HG03039 (cell line): ENCODE data around the gene PGAP3.
"Not testable (repeated sequence)": the region's sequence is repeated elsewhere in the genome, so short reads cannot be mapped to it uniquely, and the experiment has no call there.

Experiments used
- ATAC-seq: cut with Tn5 transposase; IDR thresholded peaks from one replicate; pipeline ENCODE4 v1.9.1; 2021; ENCODE audit warnings: mild to moderate bottlenecking, moderate library complexity; ENCODE audit not compliant: unreplicated experiment

Gene PGAP3

DNA sequence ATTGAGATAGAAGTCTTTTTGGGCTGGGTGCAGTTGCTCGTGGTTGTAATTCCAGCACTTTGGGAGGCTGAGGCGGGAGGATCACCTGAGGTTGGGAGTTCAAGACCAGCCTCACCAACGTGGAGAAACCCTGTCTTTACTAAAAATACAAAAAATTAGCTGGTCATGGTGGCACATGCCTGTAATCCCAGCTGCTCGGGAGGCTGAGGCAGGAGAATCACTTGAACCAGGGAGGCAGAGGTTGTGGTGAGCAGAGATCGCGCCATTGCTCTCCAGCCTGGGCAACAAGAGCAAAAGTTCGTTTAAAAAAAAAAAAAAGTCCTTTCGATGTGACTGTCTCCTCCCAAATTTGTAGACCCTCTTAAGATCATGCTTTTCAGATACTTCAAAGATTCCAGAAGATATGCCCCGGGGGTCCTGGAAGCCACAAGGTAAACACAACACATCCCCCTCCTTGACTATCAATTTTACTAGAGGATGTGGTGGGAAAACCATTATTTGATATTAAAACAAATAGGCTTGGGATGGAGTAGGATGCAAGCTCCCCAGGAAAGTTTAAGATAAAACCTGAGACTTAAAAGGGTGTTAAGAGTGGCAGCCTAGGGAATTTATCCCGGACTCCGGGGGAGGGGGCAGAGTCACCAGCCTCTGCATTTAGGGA is 11.4 kb upstream of the PGAP3 start:
- not testable (repeated sequence) for ATAC-seq

DNA sequence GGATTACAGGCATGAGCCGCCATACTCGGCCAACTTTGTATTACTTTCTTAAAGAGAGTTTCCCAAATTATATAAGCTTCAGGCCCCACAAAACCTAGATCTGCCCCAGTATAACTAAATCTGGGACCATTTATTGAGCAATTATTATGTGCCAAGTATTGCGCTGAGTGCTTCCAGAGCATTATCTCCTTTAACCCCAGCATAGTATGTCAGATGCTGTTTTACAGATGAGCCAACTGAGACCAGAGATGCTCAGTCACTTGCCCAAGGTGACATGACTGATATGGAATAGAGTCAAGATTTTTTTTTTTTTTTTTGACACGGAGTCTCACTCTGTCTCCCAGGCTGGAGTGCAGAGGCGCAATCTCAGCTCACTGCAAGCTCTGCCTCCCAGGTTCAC is 10.1 kb upstream of the PGAP3 start:
- no peak for ATAC-seq

DNA sequence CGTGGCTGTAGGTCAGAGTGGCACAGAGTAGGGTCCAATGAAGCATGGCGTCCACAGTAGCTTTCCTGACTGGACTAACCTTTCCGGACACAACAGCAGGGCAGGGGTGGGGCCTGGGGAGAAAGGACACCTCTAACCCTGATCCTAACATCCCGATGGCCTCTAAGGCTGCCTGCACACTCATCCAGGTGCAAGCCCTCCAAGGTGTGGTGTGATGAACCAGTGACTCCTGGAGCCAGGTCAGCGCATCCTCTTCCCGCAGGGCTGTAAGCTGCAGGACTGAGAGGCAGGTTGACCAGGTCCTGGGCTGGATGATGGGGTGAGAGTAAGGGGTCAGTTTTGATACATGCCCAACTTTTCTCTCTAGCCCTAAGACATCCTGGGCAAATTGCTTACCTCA is 8.9 kb upstream of the PGAP3 start:
- ATAC-seq, result no peak

DNA sequence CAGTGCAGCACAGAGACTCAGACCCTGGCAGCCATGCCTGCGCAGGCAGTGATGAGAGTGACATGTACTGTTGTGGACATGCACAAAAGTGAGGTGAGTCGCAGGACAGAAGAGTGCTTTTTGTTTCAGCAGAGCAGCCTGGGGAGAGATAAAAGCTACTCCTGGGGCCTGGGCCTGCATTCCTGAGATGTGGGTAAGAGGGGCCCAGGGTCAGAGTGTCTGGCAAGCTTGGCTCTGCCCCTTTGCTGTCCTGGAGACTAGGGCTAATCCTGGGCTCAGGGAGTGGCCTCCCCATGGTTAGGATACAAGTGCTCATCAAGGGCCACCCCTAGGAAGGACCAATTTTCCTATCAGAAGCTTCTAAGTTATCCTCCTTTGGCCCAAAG is 7.2 kb upstream of the PGAP3 start:
- ATAC-seq, result no peak

DNA sequence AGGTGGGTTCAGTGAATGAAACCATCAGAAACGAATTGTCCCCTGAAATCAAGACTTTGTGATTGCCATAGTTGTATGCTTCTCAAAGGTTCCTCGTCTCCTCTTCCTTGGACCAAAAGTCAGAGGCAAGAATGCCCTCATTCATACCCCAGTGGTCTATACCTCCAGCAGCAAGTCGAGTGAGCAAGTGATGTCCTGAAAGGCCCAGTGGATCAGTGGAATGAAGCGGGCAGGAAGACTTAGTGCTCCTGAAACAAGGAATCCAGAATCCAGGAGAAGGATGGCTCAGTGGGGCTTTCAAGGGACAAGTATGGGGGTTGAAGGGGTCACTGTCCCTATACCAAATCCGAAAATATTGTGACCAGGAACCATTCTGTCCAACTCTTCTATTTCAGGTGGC is 6.7 kb upstream of the PGAP3 start:
- ATAC-seq, result no peak

DNA sequence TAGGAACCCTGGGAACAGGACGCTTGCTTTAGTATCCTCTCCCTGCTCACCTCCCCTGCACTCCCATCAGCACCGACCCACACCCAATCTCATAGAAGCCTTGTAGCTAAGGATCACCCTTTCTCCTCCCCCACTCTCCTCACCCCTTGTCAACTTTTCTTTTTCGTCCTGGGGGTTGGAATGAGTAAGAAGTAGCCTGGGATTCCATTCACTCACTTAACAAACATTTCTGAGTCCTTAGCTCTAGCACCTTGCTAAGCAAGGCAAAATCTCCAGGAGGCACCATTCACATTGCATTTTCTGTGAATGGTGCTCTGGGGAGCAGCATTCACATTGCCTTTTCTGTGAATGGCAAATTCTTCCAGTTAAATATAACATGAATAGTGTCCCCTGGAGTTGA is 1.1 kb upstream of the PGAP3 start:
- ATAC-seq, result no peak

DNA sequence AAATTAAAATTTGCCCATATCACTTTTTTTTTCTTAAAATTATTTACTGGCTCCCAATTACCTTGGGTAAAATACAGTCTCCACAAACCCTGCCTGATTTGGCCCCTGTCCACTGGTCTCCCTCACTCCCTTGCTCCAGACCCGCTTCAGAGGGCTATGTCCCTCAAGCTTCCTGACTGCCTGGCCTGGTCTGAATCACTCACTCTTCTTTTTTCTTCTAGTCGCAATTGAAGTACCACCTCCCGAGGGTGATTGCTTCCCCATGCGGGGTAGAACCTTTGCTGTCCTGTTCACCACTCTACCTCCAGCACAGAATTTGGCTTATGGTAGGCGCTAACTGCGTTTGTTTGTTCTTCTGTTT is 598 bp upstream of the PGAP3 start:
- no peak for ATAC-seq

DNA sequence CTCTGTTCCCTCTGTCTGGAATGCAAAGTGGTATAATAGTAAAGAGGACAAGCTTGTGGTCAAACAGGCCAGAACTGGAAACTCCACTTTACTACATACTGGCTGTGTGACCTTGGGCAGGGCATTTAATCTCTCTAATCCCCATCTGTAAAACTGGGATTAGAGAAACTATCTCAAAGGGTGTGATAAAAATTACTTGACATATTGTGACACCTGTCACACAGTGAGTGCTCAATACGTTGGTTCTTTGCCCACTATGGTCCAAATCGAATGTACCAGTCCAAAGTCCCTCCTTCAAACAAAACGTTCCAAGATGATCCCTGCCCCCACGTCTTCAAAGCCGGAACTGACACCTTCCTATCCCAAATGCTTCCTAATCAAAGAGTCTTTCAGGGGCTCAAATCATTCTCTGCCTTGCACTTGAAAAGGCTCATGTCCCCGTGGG is 734 bp downstream of the PGAP3 start:
- no peak for ATAC-seq

DNA sequence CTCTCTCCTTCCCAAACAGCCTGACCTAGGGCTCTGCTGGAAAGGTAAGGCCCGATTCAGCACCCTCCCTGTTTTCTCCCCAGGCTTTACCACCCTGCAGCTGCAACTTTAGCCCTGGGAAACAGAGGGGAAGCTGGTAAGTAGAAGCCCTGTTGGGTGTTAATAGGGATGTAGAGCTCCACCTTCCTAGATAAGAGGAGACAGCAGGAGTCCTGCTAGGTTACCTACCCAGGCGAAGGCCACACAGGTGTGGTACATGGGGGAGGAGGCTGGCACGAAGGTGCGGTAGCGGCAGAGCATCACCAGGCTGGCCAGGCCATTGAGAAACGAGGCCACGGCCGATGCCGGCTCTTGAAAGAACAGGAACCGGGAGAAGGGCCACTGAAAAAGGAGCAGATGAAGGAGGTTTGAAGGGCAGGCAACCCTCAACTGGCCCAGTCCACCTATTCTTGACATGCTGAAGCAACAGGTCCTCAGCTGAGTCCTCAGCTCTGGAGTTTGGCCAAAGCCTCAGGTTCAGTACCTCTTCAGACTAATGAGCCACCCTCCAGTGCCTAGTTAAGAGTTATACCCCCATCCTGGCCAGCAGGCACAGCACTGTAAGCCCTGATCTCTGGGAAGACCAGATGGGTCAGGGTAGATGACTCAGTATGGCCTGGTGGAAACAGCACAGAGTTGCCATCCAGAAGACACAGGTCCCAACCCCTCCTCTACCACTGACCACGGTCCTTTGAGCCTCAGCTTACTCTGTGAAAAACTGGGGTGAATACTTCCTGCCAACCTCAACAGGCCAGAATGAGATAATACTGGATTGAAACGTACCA is 3.3 kb downstream of the PGAP3 start:
- ATAC-seq, result no peak

DNA sequence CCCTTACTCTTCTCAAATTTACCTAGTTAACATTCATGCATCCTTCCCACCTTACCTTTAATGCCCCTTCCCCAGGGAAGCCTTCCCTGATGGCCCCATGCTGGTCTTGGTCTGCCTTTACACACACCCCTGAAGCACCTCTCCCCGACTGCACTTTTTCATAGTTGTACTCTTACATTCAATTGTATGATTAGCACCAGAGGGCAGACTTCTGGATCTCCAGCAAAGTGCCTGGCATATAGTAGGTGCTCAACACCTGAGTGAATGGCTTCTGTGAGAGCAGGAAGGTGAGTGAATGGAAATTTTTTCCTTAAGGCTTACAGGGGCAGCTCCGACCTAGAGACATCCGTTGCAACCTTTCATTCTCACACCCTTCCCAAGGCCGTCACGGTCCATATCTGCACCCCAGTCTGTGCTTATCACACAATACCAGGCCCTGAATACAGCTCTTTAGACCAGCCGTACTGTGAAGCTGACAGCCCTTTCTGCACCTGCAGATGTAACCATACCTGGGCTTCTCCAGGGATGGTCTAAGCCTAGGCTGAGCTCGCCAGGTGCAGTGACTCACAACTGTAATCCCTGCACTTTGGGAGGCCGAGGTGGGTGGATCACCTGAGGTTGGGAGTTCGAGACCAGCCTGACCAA is 4.4 kb downstream of the PGAP3 start:
- no peak for ATAC-seq

DNA sequence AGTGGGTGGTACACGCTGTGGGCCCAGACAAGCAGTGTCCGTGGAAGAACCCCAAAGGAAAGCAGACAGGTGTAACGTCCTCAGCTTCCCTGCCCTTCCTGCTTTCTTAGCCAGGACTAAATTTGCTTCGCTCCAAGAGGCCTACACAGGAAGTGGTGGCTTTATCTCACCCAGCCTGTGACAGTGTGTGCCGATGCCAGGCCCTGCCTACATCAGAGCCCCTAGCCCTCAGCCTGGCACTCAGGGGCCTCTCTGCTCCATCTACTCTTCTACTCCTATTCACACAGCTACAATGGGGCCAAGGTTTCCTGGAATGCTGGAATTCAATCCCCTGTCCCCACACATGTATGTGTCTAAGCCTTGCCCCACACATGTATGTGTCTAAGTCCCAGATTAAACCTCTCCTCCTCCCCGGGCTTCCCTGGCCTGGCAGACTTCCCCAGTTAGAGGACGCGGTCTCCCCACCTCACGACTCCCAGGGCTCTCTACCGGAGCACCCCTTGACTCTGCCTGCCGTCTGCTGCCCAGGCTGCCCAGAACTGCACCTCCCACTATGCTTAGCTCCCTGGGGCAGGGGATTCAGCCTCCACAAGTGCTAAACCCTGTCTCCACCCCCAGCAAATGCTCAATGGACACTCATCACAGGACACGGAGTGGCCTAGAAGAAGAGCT is 8.2 kb downstream of the PGAP3 start:
- no peak for ATAC-seq

DNA sequence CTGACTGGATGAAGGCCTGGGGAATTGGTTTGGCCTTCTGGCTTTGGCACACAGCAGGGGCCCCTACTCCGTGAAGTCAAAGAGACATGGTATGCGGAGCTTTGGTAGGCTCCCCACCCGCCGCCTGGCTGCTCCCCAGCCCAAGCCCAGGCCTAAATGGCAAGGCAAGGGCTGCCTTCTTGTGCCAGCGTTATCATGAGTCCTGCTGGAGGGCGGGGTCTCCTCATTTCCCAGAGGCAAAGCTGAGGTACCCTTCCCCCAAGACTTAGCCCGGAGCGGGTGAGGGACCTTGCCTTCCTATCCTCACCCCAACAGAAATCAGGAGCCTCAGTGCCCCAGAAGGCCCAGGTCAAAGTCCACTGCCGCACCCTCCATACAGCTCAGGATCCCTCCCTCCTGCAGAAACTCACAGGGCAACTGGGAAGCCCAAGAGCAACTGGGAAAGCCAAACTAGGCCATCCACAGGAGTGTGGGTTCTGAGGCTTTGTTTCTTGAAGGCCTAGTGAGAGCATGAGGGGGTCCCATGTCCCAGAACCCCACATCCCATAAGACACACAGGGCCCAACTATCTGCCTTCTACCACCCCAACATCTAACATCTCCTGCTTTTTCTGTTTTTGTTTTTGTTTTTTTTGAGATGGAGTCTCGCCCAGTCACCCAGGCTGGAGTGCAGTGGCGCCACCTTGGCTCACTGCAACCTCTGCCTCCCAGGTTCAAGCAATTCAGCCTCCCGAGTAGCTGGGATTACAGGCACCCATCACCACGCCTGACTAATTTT is 9.3 kb downstream of the PGAP3 start:
- ATAC-seq, result no peak

DNA sequence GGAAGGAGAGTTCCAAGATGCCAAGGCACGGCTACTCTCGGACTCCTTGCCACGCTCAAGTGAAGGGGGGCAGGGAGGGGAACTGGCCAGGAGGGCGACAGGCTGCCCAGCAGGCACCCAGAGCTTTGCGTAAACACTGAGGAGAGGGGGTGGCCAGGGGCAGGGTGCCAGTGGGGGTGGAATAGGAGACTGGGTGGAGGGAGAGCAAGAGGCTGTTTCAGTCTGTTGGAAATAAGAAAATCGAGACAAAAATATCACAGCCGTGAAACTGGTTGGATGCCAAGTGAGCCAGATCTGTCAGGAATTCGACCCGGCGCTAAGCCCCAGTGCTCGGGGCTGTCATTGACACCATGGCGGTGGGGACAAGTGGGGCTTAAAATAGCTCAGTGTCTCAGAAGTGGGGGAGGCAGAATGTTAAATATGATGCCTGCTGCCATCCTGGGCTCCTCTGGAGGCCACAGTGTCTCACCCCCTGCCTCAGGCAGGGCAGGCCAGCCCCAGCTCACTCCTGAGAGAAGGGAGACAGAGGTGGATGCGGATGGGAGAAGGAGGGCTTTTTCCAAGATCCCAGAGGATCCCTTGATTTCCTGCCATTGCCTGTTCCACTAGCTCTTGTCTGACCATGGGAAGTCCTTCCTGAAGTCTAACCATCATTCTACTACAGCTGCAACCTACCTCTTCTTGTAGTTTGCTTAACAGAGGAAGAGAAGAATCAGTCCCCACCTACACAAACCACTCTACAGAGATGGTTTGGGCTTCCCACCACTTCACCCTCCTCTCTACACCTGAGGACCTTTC is 10.1 kb downstream of the PGAP3 start:
- no peak for ATAC-seq

DNA sequence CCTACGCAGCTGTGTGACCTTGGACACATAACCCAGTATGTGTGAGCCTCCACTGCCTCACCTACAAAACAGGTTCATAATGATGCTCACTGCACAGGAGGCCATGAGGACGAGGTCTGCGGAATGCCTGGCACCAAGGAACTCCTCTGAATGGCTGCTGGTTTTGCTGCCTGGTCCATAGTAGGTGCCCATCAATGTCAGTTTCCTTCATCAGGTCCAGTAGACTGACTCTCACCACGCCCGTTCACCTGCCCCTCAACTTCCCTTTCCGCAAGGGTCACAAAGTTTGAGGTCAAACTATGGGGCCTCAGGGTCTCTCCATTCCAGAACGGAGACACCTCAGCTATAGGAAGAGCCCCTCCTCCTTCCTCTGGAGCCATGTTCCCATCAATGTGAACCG is 10.8 kb downstream of the PGAP3 start:
- ATAC-seq, result no peak

DNA sequence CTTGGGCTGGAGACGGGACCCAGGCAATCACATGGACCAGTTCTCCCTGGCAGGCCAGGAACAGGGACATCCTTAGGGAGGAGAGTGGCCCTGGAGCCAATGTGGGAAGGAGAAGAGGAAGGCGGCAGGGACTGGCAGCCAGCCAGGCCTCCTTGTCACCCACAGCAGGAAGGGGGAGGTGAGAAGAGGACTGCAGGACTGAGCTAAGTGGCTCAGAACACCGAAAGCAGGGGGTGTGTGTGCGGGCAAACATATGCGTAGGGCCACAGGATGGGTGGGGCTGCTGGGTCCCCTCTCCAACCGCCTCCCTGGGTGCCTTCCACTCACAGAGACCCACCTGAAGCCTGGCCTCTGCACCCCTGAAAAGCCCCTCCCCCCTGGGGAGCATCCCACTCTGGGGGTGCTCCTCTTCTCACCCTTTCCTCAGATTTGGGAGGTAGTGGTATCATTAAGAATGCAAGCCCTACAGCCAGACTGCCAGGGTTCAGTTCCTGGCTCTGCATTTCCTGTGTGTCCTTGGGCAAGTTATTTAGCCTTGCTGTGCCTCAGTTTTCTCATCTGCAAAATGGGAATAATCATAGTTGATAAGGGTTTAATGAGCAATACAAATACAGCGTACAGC is 11.5 kb downstream of the PGAP3 start:
- ATAC-seq, result no peak

DNA sequence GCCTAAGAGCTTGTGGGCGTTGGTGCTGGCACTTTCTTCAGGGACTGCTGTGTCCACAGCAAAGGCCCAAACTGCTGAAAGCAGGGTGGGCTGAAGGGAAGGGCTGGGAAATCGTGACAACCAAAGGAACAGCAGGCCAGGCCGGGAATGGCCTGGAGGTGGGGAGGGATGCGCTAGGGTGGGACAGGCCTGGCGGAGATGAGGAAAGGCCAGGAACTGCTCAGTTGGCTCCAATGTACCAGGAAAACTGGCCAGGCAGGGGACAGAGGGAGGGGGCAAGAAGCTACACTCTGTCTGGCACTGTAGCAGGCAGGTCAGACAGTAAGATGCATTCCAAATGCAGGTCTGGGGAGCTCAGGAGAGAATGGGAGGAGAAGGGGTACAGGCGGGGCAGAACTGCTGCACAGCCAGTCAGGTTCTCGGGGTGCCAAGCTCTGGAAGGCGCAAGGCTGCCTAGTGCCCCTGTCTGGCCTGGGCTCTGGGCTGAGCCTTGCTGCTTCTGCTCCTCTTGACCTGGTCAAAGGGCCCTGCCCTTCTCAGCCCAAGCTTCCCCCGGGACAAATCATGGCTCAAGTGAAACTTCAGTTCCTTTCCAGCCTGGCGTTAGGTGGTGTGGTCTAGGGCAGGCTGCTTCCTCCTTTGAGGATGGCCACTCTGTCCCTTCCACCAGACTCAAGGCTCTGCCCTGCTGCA is 12.3 kb downstream of the PGAP3 start:
- no peak for ATAC-seq

DNA sequence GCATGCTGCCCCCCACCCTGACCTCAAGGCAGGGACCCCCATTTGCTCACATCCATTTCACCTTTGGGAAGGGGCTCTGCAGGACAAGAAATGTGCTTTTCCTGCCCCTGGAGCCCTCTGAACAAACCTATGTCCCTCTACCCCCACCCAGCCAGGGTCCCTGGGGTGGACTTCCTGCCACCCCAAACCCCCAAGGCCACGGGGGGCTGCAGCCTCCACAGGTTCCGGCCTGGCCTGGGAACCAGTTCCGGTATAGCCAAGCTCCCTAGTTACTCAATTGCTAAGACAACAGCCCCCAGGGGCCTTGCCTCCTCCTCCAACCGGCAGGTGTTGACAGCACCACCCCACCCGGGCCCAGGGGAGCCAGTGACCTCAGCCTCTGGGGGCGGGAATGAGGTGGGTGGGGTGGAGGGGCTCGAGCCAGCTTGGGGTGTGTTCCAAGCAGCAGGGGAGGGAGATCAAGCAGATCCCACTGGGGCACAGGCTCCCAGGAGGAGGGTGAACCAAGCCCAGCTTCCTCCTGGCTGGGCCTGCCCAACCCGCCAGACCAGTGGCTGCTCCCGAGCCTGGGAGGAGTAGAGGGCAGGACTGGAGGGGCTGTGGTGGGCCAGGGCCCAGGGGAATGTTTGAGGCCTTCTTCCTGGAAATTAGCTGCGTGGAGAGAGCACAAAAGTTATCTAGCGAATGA is 13.0 kb downstream of the PGAP3 start:
- ATAC-seq, result no peak

DNA sequence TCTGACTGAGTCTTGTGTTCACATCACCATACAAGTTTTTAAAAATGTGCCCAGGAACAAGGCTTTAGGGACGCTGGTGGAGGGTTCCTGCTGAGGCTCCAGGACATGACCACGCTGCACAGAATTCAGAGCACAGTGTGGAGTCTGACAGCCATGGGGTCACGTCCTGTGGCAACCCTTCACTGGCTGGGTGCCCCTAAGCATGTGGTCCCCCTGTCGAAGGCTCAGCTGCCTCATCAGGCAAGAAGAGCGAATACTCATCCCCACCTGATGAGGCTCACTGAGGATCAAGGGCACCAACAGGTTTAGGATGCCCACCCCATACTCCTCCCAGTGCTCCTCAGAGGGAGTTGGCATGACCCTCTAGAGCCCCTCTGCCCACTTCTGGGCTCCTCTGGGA is 13.7 kb downstream of the PGAP3 start:
- ATAC-seq, result no peak
